Inflammatory macrophage (primary cell): ENCODE measurements around the gene RNF31.
"Not testable (repeated sequence)": the region's sequence is repeated elsewhere in the genome, so short reads cannot be mapped to it uniquely, and the experiment has no call there.

ENCODE experiments used
- DNase-seq, 2 donors: peaks; one replicate each; pipeline ENCODE4 v3.0.0-alpha.2; 2020 to 2022

RNF31 gene

DNA sequence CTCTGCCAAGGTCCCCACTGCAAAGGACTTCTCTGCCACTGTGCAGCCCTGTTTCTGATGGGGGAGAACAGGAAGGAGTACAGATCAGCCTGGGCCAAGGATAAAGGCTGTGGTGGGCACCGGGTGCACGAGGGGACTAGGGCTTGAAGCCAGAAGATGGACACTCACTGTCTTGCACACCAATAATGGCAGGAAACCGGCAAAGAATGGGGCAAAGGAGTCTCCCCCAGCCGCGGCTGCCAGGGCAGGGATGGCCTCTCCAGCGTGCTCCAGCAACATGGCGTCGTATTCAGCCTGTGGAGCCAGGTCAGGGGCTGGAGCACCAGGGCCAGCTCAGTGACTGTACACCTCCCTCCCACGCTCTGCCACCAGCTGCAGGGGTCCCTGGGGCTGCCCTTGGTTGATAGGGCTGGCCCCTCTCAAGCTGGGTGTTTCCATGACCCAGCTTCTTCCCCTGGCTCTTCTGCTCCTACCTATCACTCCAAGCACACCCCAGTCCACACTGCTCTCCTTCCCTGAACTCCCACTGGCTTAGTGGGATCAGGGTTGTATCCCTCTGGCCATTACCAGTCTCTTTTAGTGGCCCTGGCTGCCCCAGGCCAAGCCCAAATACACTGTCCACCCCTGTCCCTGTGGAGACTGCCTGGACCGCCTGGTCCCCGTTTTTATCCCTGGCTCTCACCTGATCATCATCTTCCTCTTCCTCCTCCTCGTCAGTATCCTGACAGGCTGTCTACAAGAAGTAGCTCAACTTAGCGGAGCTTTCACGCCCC is 35.0 kb downstream of the RNF31 start:
- DNase-seq: no peak

DNA sequence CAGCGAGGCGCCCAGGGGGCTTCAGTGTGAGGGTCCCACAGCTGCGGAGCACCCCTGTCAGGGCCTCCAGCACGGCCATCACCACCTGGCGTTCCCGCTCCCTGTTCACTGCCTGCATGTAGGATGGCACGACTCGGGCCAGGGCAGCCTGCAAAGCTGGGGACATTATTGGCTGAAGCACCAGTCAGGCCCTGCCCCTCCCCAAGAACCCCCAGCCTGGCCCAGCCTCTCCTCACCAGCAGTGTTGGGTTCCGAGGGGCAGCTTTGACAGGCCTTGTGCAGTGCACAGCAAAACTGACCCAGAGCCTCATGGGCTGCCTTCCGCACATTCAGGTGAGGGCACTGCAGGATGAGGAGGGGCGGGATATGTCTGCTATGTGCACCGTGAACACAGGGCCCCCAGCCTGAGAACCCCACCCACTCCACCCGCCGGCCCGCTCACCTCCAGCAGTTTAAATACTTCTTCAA is 35.8 kb downstream of the RNF31 start:
- no peak for DNase-seq

DNA sequence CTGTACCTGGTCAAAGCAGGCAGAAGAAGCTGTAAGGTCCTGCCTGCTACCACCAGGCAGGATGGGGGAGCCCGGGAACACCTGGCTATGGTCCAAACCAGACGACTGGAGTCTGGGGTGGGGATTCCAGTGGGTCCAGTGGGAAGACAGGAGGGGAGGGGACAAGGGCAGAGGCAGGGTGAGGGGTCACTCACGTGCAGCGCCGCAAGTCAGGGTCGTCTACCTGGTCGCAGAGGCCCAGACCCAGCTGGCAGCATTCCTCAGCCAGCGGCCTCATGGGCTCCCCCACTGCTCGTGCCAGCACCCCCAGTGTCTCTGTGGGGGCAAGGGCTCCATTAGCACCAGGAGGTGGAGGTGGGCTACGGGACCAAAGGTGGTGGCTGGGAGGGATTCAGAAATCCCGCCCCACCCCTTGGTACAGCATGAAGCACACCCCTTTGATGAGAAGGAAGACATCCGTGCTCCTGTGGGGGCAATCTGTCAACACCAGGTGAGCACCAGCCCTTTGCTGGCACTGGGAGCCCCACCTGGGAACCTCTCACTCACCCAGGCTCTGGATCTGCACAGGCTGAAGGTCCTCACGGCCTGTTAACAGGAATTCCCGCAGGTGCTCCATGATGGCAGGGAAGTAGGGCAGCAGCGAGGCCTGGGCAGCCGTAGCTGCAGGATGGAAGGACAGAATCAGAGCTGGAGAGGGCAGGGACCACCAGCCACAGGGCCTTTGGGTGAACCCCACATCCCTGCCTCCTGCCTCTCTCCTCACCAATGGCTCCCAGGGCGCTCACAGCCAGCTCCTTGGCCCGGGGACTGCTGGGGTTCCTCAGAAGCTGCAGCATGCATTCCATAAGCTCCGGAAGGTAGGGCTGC is 37.0 kb downstream of the RNF31 start:
- no peak for DNase-seq

DNA sequence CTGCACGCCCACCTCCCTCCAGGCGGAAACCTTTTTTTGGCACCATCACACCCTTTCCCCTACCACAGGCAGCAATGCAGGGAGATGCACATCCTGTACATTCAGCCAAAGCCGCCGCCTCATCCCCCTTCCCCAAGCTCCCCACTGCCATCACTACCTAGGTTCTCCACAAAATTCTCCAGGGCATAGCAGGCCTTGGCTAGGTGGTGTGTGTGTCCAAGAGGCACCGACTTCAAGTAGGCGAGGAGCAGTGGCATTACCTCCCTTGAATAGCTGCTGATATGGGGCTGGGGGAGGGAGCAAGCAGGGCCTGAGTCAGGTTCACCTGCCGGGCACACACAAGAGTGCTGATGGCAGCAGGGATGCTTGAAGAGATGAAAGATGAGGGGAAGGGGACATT is 37.7 kb downstream of the RNF31 start:
- no peak for DNase-seq

DNA sequence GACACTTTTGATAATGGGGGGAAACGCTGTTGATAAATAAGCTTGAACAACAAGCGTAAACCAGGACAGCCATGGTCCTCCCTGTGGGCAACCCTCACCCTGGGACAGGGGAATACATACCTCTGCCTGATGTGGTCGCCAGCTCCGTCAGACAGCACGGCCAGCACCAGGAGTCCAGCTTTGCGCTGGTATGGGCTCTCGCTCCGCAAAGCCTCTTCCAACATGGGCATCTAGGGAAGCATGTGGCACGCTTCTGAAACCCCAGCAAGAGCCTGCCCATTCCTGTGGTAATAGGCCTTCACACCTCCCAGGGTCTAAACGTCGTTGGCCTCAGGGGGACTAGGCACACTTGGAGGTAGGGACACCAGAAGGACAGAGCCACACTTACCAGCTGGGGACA is 38.4 kb downstream of the RNF31 start:
- DNase-seq: no peak

DNA sequence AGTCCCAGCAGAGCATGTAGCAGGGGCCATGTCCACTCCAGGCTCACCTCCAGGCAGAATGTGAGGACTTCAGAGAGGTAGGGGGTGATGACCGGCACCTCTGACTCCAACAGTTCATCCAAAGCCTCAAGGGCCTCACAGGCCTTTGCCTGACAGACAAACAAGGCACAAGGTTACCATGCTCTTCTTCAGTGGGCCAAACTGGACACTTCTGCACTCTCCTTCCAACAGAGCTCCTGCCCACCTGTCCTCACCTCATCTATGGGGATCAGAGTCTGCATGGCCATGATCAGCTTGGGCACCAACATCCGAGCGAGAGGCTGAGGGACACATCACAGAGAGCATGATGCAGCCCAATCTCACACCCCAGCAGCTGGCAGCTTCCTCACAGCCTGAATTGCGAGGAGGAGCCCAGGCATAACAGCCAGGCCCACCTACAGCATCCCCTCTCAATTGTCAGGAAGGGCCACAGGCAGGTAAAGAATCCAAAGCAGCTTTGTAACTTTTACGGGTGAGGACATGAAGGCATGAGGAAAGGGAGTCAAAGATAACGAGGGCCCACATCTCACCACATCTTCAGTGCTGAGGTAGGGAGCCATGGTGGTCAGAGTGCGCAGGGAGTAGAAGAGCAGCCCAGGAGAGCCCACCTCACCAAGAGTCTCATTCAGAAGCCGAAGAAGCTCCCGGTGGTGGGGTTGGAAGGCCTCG is 39.7 kb downstream of the RNF31 start:
- DNase-seq: no peak

DNA sequence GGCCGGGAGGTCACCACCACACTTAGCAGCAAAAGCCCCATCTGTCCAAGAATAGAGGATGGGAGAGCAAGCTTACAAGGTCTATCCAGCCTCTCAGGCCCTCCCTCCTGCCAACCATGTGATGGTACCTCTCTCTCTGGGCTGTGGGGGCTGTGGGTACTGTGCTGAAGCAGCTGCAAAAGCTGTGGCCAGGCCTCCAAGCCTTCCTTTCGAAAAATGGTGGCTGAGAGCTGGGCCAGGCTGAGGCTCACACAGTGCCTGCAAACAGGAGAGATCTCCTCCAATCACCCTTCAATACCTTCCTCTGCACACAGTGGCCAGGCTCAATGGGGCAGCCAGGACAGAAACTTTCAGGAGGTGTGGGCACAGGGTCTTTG is 40.2 kb downstream of the RNF31 start:
- DNase-seq: no peak

DNA sequence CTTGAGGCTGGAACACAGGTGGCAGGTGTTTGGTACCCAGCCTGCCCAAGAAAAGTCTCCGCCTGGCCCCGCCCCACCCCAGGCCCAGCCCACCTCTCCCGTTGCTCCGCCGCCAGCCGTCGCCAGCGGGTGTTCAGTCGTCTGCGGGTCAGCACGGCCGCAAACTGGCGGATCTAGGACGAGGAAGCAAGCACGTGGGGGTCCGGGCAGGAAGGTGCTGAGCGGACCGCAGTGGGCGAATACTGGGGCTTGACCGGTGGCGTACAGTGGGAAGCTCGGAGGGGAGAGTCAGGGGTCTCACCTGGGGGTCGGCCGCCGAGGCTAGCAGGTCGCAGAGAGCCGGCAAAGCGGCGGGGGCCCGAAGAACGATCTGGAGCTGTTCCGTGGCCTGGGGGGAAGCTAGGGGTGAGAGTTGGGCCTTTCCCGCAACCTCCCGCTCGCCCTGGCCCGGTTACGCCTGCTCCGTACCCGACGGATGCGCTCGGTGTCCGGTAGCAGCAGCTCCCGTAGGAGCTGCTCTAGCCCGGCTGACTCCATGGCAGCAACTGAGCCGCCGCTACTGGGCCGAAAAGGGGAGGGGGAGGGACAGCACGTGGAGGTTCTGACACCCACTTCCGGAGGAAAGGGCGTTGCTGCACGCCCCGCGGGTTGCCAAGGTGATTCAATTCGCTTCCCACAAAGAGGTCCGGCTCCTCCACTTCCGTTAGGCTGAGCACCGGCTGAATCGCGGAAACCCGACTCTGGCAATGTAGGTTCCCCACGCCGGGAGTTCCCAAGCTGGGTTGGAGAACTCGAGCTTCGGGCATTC is 41.2 kb downstream of the RNF31 start, which contains the start of gene IPO4:
TSS of gene IPO4 (minus strand) at position 566 of the 808 bp plus-strand sequence. CDS start at position 537, 29 bp downstream.
- peak; percentile 97 to 98 for DNase-seq

DNA sequence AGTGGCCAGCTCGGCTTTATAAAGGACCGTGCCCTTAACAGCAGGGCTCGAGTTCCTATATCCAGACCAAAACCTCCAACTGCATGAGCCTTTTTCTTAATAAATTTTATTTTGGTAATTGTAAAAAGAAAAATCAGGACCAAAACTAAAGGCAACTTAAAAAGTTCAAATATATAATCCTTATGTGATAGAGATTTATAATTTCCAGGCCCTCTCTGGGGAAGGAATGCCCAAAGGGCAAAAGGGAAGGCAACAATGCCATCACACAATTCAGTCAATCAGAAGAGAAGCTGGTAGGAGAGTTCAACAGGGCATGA is 41.7 kb downstream of the RNF31 start:
- no peak for DNase-seq

DNA sequence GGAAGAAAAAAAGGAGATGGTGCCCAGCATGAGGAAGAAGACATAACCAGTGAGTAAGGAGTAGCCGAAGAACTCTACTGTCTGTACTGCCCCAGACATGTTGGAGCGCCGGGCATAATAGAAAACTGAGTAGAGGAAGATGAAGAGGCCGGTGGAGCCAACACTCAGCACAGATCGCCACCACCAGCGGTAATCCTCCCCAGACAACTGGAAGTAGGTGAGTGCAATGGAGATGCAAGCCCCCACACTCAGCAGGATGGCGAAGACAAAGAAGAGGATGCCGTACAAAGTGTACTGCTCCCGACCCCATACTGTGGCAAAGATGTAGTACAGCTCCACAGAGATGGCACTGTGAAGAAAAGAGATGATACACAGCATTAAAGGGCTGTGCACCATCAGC is 42.2 kb downstream of the RNF31 start:
- DNase-seq: no peak

DNA sequence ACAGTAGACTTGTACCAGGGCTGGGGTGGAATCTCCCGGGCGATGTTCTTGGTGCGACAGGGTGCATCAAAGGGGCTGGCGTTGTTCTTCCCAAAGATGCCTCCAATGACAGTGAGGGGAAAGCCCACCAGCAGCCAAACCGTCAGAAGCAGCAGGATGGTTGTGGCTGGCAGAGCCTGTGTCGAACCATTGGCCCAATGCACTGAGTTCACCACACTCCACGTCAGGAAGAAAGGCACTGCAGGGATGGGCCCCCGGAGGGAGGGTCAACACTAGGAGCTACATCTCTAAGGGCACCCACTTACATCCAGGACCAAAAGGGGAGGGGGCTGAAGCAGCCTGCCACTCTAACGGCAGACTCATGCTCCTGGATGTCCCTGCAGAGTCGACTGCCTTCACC is 43.1 kb downstream of the RNF31 start:
- no peak for DNase-seq

DNA sequence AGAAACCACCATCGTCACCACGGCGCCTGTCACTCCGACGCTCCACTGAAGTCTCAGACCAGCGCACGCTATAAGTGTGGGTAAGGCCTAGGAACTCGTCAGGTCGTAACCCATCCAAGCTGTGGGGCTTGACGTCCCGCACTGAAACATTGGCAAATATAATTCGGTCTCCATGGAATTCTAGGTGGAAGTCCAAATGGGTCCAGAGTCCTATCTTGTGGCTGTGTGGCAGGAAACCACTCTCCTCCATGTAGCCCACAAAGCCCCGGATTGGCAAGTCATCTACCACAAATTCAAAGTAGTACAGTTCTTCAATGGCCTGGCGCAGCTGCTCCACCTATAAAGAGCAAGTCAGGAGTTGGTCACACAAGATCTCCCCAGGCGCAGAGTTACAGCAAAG is 45.6 kb downstream of the RNF31 start:
- no peak for DNase-seq

DNA sequence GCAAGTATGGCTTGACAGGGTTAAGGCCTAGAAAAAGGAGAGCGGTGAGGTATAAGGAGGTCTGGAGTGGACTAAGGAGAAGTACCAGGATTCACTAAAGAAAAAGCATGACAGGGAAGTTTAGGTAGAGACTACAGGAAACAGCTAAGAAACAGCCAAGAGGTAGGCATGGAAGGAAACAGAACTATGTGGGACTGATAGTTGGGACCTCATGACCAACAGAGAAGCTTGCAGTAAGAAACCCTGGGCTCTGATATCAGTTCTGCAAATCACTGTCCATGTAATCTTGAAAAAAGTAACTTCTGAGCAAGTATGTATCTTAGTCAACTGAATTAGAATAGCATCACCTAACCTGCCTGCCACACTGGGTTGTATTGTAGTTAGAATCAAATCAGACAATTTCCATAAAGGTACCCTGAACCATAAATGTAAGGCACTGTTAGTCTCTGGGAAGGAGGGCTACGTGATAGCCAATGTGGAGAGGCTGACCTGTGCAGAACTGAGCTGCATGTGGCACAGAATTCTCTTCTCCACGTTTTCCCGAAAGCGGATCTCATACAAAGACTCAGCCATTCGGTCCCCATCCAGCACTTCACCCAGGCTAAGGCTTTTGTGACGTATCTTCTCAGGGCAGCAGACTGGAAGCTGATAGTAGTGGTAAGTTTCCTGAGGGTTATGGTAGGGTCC is 47.0 kb downstream of the RNF31 start:
- DNase-seq: peak; percentile 12 to 43

DNA sequence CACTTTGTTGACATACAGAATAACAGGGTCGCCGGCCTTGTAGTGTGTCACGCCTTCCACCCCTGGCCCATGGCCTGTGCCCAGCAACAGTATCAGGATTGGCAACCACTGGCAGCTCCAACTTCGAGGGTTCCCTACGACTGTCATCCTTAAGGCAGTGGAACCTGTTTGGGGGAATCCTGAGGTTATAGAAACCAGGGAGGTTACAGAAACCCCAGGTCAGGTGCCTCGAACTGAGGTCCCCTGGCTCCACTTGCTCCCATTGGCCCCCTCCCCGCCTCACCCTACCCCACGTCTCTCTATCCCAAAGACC is 47.5 kb downstream of the RNF31 start:
- no peak for DNase-seq

DNA sequence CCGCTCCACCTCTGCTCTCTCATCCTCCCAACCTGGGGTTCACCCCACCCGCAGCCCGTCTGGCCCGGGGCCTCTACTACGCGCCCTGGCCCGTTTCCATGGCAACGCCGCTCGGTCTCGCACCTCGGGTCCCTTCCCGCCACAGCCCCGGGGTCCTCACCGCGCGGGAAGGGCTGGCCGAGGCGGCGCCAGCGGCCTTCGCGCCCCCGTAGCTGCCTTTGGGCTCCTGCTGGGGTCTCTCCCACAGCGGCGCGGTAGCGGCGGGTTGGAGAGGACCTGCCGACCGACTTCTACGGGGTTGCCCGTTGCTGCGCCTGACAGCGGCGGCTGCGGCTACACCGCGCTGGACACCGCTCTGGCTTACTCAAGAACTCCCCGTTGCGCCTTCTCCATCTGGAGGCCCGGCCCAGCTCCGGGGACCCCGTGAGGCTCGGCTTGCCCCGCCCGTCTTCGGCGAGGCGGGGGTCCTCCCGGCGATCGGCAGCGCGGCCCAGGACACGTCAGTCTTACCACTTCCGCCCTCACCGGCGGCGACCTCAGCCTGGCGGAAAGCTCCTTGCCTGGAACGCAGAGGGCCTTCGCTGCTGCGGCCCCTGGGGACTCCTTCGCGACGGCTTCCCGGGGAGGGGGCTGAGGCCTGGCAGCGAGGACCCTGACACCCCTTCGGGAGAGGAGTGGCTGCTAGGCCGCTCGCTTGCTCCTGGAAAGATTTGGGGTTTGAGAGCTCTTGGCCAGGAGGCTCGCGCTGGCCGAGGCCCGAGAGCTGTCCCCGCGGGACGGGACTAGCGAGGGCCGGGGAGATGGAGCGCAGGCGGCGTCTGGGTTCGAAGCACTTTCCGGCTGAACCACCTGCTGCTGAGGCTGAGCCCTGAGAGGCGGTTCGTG is 48.1 kb downstream of the RNF31 start, which contains the start of gene TM9SF1:
TSS of gene TM9SF1 (minus strand) at position 256 of the 885 bp plus-strand sequence. CDS start 422 bp downstream, outside the sequence.
- DNase-seq: peak; percentile 74 to 88

DNA sequence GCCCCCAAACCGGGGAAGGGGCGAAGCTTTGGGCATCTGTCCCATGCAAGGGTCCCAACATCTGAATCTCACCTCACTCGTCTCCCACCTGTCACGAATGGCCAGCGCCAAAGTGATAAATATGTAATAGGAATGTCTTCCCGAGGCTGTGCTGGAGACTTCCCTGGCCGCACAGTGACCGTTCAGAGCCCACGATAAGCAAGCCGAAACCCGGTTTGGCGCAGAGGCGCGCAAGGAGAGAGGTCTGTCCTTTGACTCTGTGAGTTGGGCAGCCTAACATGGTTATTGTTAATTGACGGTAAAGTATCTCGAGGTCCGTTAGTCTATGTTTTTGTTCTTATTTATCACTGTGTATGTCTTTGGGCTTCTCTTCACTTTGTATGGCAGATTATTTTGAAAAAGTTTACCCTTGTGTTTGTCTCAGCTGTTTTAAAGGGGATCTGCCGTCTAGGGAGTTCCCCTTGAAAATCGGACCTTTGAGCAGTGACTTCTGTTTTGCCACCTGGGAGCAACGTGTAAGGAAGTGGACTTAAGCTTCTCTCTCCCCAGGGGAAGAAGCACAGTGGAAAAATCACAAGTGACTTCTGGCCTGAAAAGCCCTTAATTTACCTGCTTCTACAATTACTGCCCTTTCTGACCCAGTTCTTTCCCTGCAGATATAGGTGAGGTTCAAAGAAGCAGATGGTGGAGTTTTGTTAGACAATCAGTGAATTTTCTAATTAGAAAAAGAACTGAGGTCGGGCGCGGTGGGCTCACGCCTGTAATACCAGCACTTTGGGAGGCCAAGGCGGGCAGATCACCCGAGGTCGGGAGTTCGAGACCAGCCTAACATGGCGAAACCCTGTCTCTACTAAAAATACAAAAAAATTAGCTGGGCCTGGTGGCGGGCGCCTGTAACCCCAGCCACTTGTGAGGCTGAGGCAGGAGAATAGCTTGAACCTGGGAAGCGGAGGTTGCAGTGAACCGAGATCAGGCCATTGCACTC is 49.1 kb downstream of the RNF31 start:
- peak; percentile 13 to 44 for DNase-seq

DNA sequence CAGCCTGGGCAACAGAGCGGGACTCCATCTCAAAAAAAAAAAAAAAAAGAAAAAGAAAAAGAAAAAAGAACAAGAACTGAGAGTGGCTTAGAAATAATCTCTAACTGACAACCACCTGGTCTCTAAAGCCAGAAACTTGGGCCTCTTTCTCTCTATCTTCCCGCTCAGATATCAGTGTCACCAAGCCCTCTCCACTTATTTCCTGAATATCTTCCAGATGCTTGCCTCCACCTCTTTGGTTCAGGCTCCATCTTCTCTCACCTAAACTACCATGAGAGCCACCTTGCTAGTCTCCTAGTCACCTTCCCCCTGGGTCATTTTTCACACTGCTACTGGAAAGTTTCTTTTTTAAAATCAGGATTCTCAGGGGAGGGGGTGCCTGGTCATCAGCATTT is 49.8 kb downstream of the RNF31 start:
- no peak for DNase-seq

DNA sequence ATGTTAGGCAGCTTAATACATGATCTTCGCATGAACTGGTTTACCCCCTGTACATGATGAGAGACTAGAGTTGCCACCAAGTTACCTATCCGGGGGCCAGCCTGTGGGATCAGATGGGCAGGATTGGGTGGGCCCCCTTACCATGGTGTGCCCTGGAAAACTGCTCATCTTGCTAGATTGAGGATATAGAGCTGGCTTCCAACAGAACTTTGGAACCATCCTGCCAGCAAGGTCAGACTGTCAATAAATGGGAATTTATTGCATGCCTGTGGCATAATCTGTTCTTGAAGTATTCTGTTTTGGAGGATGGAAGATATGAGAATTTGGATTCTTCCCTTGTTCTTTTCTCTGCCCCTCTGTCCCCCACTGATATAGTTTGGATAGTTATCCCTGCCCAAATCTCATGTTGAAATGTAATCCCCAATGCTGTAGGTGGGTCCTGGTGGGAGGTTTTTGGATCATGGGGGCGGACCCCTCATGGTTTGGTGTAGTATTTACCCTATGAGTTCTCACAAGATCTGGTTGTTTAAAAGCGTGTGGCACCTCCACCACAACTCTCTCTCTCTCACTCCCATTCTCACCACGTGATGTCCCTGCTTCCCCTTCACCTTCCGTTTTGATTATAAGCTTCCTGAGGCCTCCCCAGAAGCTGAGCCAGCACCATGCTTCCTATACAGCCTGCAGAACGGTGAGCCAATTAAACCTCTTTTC is 51.7 kb downstream of the RNF31 start:
- no peak for DNase-seq

DNA sequence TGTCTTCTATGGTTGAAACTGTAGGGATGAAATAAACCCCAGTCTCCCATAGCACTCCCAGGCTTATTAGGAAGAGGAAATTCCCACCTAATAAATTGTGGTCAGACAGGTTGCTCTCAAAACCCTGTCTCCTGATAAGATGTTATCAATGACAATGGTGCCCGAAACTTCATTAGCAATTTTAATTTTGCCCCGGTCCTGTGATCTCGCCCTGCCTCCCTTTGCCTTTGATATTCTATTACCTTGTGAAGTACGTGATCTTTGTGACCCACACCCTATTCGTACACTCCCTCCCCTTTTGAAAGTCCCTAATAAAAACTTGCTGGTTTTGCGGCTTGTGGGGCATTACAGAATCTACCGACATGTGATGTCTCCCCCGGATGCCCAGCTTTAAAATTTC is 55.2 kb downstream of the RNF31 start:
- not testable (repeated sequence) for DNase-seq
